Neuron (in vitro differentiated cells): ENCODE data around the gene ACP6.
A peak's percentile ranks its signal among the peaks of the same experiment; 100 is the strongest.

Experiments used
- H2AFZ ChIP-seq: one replicate; pipeline ENCODE4 v1.6.1; 2013; ENCODE audit warnings: low read depth, mild to moderate bottlenecking, inconsistent platforms, low read length, moderate library complexity
- H3K27me3 ChIP-seq: one replicate; pipeline ENCODE4 v1.6.1; 2013; ENCODE audit warnings: low read length; ENCODE audit not compliant: insufficient read depth
- H3K36me3 ChIP-seq: one replicate; pipeline ENCODE4 v1.6.1; 2013; ENCODE audit warnings: low read length; ENCODE audit not compliant: insufficient read depth
- H3K4me1 ChIP-seq: one replicate; pipeline ENCODE4 v1.6.1; 2013; ENCODE audit warnings: low read length; ENCODE audit not compliant: insufficient read depth
- H3K4me3 ChIP-seq: 2 replicates; pipeline ENCODE4 v1.5.1; 2013; ENCODE audit warnings: mild to moderate bottlenecking, low read length, moderate library complexity
- H3K9me3 ChIP-seq: one replicate; pipeline ENCODE4 v1.6.1; 2013; ENCODE audit warnings: low read length

The ACP6 gene

DNA sequence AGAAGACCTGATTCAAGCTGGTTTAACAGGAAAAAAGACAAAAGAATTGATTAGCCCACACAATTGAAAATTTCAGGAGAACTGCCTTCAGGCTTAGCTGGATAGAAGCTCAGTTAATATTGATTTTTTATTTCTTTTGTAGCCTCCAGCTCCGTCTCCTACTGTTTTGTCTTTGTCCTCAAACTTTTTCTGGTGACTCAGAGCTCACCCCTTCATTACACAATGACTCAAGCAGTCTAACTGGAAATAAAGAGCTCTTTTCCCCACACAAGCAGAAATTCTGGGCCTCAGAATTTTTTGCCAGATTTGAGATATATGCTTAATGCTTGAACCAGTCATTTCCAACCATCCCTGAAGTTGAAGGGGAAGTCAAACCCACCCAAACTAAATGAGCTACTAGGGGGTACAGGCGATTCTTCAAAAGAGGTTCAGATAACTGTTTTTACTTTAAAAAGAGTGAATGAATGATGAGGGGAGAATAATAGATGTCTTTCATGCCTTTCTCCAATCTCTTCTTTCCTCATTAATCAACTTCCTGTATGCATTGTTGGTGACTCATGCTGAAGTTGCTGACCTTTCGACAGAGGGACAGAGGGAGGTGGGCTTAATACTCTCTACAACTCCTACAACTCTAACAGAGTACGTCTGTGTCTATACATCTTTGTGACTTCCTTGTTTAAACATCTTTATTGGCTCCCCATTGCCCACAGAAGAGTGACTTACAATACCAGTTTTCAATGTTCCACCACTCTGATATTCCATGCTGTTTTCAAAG lies 6.2 kb upstream of the ACP6 start:
- Histone ChIP-seq H3K4me1 (peaks cover 13% of the 10 kb centered on the region), H3K27me3 (no peaks in the 10 kb centered on the region), H3K36me3 (no peaks in the 10 kb centered on the region), H2AFZ (peak overlapping the region; percentile 1), H3K4me3 (no peak overlapping the region), H3K9me3 (peaks cover 6% of the 10 kb centered on the region)

DNA sequence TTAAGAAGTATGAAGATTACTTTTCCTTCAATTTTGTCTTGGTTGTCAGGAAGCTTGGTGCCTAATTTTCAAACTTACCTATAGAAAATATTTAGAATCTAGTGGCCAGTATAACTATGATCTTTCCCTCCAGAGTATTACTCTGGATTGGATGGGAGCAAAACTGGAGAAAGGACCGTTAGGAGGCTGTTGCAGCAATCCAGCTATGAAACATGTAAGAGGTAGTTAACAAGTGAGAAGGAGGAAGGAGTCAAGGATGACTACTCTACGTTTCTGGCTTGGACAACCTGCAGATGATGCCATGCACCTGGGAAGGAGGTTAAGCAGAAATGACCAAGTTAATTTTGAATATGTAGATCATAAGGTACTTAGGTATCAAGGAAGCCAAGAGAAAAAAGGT lies 3.5 kb upstream of the ACP6 start:
- Histone ChIP-seq H2AFZ (no peak overlapping the region), H3K27me3 (no peaks in the 10 kb centered on the region), H3K9me3 (peaks cover 2% of the 10 kb centered on the region), H3K4me3 (no peak overlapping the region), H3K4me1 (peaks cover 13% of the 10 kb centered on the region), H3K36me3 (no peaks in the 10 kb centered on the region)

DNA sequence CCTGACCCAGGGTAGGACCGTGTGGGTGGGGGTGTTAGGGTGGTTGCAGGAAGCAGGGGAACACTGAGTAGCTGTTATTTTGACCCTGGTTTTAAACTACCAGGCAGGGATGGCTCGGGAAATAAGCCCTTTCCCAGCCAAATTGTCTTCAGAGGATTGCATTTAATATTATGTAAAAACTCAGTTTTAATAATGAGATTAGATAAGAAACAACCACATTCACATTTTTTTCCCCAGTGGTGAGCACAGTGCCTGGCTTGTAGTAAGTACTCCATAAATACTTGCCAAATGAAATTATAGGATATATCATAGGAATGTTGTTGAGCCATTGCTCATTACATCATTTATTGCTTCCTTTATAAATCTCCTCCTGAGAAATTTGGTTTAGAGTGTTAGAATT lies 3.1 kb upstream of the ACP6 start:
- Histone ChIP-seq H3K9me3 (peaks cover under 1% of the 10 kb centered on the region), H3K27me3 (no peaks in the 10 kb centered on the region), H3K4me3 (no peak overlapping the region), H3K4me1 (peaks cover 17% of the 10 kb centered on the region), H3K36me3 (no peaks in the 10 kb centered on the region), H2AFZ (no peak overlapping the region)

DNA sequence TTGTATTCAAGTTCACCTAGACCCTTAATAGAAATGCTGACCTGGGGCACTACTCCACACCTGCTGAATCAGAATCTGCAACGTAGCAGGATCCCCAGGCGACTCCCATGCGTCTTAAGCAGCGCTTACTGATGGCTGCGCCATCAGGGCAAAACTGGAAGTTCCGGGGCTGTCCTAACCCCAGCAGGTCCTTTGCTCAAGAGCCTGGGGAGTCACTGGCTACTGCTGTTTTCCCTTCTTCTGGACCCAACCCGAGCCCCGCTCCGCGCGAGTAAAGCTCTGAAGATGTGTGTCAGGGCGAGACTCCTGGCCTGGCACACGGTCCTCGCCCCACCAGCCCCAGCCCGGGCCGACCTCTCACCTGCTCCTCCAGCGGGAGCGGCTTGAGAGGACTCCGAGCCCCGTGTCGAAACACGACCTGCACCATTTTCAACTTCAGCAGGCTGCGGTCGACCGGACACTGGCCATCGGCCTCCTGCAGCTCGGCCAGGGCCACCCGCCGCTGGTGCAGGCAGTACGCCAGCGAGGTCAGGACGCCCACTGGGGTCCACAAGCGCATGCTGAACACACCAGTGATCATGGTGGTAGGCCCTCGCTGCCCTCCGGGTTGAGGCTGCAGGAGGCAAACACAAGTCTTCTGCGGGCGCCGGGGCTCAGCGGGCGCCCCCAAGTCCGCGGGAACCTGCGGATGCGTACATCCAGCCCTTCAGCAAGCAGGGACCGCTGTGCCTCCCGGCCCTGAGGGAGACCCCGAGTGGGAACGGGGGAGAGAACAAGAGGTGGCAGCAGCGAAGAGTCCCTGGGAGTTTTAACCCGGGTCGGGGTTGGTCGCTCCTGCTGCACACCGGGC lies 630 bp downstream of the ACP6 start:
- Histone ChIP-seq H3K9me3 (no peaks in the 10 kb centered on the region), H3K27me3 (no peaks in the 10 kb centered on the region), H3K4me3 (peak overlapping the region; percentile 81), H2AFZ (peak overlapping the region; percentile 47), H3K4me1 (peaks cover 4% of the 10 kb centered on the region), H3K36me3 (no peaks in the 10 kb centered on the region)

DNA sequence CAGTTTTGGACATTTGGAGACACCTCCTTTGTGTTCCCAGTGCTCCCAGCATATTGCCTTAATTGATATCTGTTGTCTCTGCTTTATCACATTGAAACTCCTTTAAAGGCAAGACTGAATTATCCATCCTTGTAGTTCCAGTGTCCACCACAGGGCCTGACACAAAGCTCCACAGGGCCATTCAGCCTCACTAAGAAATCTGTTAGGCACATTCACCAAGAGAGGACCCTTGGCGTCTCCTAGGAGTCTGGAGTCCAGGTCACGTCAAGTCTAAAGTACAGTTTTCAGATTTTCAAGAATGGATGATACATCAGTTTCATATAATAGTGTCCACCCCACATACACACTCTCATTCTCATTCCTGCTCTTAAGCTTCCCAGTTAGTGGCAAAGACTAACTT lies 4.8 kb downstream of the ACP6 start:
- no peak overlapping the region for H2AFZ ChIP-seq
- no peaks in the 10 kb centered on the region for H3K9me3 ChIP-seq
- no peaks in the 10 kb centered on the region for H3K27me3 ChIP-seq
- peaks cover 4% of the 10 kb centered on the region for H3K4me1 ChIP-seq
- no peaks in the 10 kb centered on the region for H3K36me3 ChIP-seq
- no peak overlapping the region for H3K4me3 ChIP-seq

DNA sequence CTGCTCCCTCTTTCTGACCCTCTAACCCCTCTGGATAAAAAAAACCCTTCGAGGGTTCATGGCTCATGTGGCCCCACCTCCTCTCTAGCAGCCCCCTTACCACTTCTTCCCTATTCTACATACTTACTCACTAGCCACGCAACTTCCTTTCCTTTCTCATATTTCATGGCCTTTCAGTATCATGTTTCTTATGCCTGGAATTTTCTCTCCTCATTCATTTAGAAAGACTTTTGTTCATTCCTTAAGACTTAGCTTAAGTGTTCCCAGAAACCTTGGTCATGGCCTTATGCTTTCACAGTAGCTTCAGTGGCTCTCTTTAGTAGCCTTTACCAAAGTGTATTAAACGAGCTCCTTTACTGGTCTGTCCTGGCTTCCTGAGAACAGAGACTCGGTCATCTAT lies 6.1 kb downstream of the ACP6 start:
- no peak overlapping the region for H3K4me3 ChIP-seq
- H3K27me3 ChIP-seq = no peaks in the 10 kb centered on the region
- H3K4me1 ChIP-seq = peaks cover 4% of the 10 kb centered on the region
- no peak overlapping the region for H2AFZ ChIP-seq
- no peaks in the 10 kb centered on the region for H3K9me3 ChIP-seq
- no peaks in the 10 kb centered on the region for H3K36me3 ChIP-seq

DNA sequence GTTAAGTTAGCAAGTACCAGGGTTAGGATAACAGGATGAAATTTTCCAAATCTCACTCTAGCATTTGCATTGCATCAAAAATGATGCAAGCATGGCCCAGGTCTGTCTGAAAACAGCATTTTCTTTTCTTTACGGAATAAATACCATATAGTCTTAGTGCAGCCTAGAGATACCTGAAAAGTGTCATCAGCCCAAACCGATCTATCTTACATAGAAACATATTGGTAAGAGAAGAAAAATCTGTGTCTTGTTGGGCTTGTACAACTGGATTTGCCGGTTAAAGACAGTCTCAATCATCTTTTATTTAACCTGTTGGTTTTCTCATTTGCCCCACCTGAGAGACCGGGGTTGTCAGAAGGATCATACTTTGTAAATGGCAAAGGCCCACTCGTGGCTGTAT lies 15.8 kb downstream of the ACP6 start:
- Histone ChIP-seq H3K4me3 (no peak overlapping the region), H3K36me3 (peaks cover 18% of the 10 kb centered on the region), H2AFZ (no peak overlapping the region), H3K27me3 (no peaks in the 10 kb centered on the region), H3K9me3 (peaks cover 2% of the 10 kb centered on the region), H3K4me1 (peaks cover 13% of the 10 kb centered on the region)

DNA sequence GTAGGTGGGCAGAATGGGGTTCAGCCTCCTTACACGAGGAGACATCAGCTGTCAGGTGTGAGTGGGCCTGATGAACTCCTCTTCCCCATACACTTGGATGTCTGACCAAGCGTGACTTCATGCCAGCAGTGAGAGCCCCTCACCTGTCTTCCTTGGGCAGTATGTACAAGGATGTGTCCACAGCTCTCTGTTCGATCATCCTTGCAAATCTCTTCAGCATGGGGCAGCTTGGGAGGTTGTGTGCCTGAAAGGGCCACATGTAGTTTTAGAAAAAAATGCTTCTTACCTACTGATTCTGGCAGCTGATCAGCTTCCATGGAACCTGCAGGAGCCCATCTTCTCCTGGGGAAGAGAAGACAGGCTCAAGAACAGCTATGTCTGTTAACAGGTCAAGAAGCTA lies 18.0 kb downstream of the ACP6 start:
- H3K9me3 ChIP-seq = no peaks in the 10 kb centered on the region
- peaks cover 13% of the 10 kb centered on the region for H3K4me1 ChIP-seq
- H3K27me3 ChIP-seq = no peaks in the 10 kb centered on the region
- H3K4me3 ChIP-seq = no peak overlapping the region
- peaks cover 23% of the 10 kb centered on the region for H3K36me3 ChIP-seq
- H2AFZ ChIP-seq = no peak overlapping the region

DNA sequence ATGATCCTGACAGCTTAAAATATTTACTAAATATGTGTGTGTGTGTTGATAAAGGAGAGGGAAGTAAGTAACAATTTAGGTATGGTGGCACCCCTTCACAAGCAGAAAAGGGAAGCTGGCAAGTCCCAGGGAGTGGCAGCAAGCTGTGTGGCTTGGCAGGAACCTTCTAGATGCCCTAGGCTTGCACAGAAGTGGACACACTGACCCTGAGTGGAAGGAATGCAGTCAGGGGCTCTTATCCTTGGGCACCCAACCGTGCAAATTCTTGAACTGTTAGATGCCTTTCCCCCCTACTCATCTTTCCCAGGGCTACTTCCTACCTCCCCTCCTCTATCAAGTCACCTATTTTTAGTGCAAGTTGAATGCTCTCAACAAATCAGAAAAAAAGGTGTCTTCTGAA lies 18.9 kb downstream of the ACP6 start:
- Histone ChIP-seq H3K36me3 (peaks cover 23% of the 10 kb centered on the region), H3K9me3 (no peaks in the 10 kb centered on the region), H2AFZ (no peak overlapping the region), H3K27me3 (no peaks in the 10 kb centered on the region), H3K4me3 (no peak overlapping the region), H3K4me1 (peaks cover 16% of the 10 kb centered on the region)

DNA sequence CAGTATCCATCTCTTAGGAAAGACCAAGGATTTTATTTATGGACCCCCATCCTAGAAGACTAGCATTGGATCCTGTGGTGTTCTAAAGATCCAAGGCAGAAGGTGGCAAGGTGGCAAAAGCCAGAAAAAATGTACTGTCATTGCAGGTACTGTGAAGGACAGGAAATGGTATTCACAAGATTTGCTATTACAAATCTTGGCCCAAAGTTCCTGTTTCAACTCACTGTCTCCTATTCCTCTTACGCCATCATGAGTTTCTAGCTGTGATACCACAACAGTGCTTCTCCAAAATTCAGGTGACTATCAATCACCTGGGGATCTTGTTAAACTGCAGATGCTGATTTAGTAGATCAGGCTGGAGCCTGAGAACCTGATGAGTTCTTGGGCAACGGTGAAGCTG lies 21.4 kb downstream of the ACP6 start:
- H3K9me3 ChIP-seq = no peaks in the 10 kb centered on the region
- H3K4me3 ChIP-seq = no peak overlapping the region
- no peak overlapping the region for H2AFZ ChIP-seq
- H3K27me3 ChIP-seq = no peaks in the 10 kb centered on the region
- peaks cover 17% of the 10 kb centered on the region for H3K36me3 ChIP-seq
- peaks cover 29% of the 10 kb centered on the region for H3K4me1 ChIP-seq

DNA sequence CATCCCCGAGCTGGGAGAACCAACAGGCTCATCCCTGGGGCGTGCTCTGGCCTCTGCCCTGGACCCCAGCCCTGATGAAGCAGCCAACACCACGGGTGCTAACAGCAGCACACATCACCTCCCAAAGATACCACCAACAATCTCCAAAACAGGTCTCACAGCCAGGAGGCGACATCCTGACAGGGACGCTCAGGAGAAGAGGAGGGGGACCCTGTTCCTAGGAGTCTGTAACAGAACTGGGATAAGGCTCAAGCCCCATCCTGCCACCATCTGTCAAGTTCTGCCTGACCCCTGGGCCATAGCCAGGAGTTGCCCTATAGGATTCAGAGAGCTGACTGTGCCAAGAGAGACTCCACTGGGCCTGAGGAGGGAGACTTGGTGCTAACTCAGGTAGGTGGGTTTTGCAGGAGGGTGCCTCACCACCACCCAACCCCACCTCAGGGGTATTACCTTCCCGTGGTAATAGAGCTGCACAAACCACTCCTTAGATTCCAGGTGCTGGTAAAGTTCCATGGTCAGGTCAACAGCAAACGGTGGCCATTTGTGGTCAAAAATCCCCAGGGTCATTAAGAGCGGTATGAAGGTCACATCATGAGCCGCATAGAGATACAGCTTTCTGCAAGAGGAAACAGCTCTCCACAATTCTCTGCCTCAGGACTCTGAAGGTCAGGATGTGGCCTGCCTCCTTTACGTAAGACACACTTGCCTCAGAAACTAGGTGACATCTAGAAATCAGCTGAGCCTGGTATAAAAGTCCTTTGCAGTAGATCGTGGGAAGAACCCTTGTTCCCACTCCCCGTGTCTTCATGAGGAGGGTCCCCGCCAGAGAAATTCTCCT lies 22.3 kb downstream of the ACP6 start:
- Histone ChIP-seq H3K4me1 (peaks cover 29% of the 10 kb centered on the region), H3K9me3 (no peaks in the 10 kb centered on the region), H3K27me3 (no peaks in the 10 kb centered on the region), H2AFZ (no peak overlapping the region), H3K36me3 (peaks cover 14% of the 10 kb centered on the region), H3K4me3 (no peak overlapping the region)

DNA sequence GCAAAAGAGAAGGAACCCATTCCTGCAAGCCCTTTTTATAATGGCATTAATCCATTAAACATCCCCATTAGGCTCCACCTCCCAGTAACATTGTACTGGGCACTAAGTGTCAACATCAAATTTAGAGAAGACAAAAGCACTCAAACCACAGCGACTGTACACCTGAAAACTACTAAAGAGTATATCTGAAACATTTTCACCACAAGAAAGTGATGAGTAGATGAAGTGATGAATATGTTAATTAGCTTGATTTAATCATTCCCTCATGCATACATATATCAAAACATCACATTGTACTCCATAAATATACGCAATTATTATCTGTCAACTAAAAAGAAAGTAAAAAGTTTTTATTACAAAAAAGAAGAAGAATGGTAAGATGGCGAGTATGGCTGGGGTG lies 26.4 kb downstream of the ACP6 start:
- H3K27me3 ChIP-seq = no peaks in the 10 kb centered on the region
- no peak overlapping the region for H3K4me3 ChIP-seq
- H3K36me3 ChIP-seq = peaks cover 2% of the 10 kb centered on the region
- no peak overlapping the region for H2AFZ ChIP-seq
- peaks cover 16% of the 10 kb centered on the region for H3K4me1 ChIP-seq
- no peaks in the 10 kb centered on the region for H3K9me3 ChIP-seq
